PC-9 (cell line): ENCODE data around the gene BUD31.

Source experiments
- CTCF ChIP-seq: fragments of 200-600 bp; sonication (generic); conservative IDR thresholded peaks from 2 replicates; pipeline ENCODE4 v1.6.1; 2017; ENCODE audit warnings: mixed run types, antibody characterized with exemption, mild to moderate bottlenecking, moderate library complexity
- EZH2 ChIP-seq: fragments of 200-600 bp; sonication (generic); IDR thresholded peaks from 2 replicates; pipeline ENCODE4 v1.8.0; 2017; ENCODE audit warnings: antibody characterized with exemption, low read depth

- TF ChIP-seq CTCF: no peak
- no peak for TF ChIP-seq EZH2
These were observed 13.9 kb downstream of the BUD31 start for GRCh38 chr7:99422625-99423024.
